Heart left ventricle (tissue), 16 donors: ENCODE results near the gene WWC1. TPM values are rescaled to one million over a fixed set of nuclear protein-coding genes. Genes with fewer than 3 reads are reported as not detected.

Source experiments
- ATAC-seq, 4 donors: fragments of 200-7000 bp; cut with Tn5 transposase; one replicate each; pipeline ENCODE4 v1.9.1; 2020 to 2022; ENCODE audit warnings: moderate library complexity in 4 of 4, mild to moderate bottlenecking in 3 of 4, moderate number of reproducible peaks in 1 of 4
- DNase-seq, 5 donors: peaks; one replicate each; pipeline ENCODE4 v3.0.0-alpha.2; 2020
- H3K27ac ChIP-seq, 12 donors: fragments of 200-600 bp; sonication (generic) in 4 of 12; one replicate each; pipeline versions ENCODE4 v1.5.0 to v1.8.0; 2016 to 2022; ENCODE audit warnings: mild to moderate bottlenecking in 2 of 12
- H3K27me3 ChIP-seq, 9 donors: fragments of 200-600 bp; sonication (generic) in 2 of 9; one replicate each; pipeline versions ENCODE4 v1.5.1 to v1.8.0; 2016 to 2022; ENCODE audit warnings: mild to moderate bottlenecking in 3 of 9
- H3K36me3 ChIP-seq, 9 donors: fragments of 200-600 bp; sonication (generic) in 2 of 9; one replicate each; pipeline versions ENCODE4 v1.5.0 to v1.8.0; 2018 to 2022; ENCODE audit warnings: mild to moderate bottlenecking in 2 of 9
- H3K4me1 ChIP-seq, 12 donors: fragments of 200-600 bp; sonication (generic) in 4 of 12; one replicate each; pipeline versions ENCODE4 v1.5.0 to v1.8.0; 2016 to 2022; ENCODE audit warnings: mild to moderate bottlenecking in 3 of 12
- H3K4me3 ChIP-seq, 12 donors: fragments of 200-600 bp; sonication (generic) in 4 of 12; one replicate each; pipeline versions ENCODE4 v1.5.0 to v1.8.0; 2017 to 2022; ENCODE audit warnings: mild to moderate bottlenecking in 9 of 12, moderate library complexity in 4 of 12
- H3K9me3 ChIP-seq, 12 donors: fragments of 200-600 bp; sonication (generic) in 4 of 12; one replicate each; pipeline versions ENCODE4 v1.5.0 to v1.8.0; 2016 to 2022; ENCODE audit warnings: mild to moderate bottlenecking in 1 of 12
- CTCF ChIP-seq, 12 donors: fragments of 200-600 bp; sonication (generic) in 4 of 12; IDR thresholded peaks; one replicate each; pipeline versions ENCODE4 v1.5.0 to v1.8.0; 2018 to 2022; ENCODE audit warnings: antibody characterized with exemption in 12 of 12, mild to moderate bottlenecking in 5 of 12
- POLR2A ChIP-seq, 2 donors: fragments of 450-650 bp; IDR thresholded peaks; one replicate each; pipeline ENCODE4 v1.6.1; 2017; ENCODE audit warnings: antibody characterized with exemption in 2 of 2, mild to moderate bottlenecking in 2 of 2, moderate library complexity in 2 of 2
- WGBS, 4 donors: extraction: QIAGEN DNeasy Blood & Tissue Kit in 2 of 4; methylation state at CpG; one replicate each; pipeline versions ENCODE4 v1.1.5 to v1.1.7; 2013 to 2018; 5-methylcytosine and 5-hydroxymethylcytosine counted together
- intact Hi-C, 10 donors: fragments of 100-400 bp; cut with DNase I; formaldehyde crosslinking; loops; one replicate each; pipeline versions ENCODE4 v1.11.1 to v1.14.2; 2022
- polyA plus RNA-seq, 2 donors: library from polyadenylated mRNA; stranded (reverse); fragments of 200-250 nt; gene quantifications; one replicate each; pipeline ENCODE4 v1.2.3, GENCODE V29; 2013
- total RNA-seq, 9 donors: library from RNA; depleted of rRNA in 2 of 9; stranded (reverse); fragments of >200 nt in 2 of 9; fragmentation: NEBNext Ultra II Directional in 3 of 9; extraction: Animal tissue kit (Norgen Biotek cat#: 25700) in 3 of 9; gene quantifications; one replicate each; pipeline versions ENCODE4 v1.1.0 to v1.2.4, GENCODE V29; 2016 to 2023
- donor health status: ischemic (EF 13 %, LVEDD 7.1; RV severe dilation, severe dysfunction).
- donor health status: healthy with polysubstance abuse.
- donor health status: DM: no; HTN: yes; CAD: no.
- donor health status: DM: no; HTN: no; CAD: no.
- donor health status: ischemic (EF 25% LVEDD 6.9; RV normal size, moderate dysfunction).
- donor health status: ischemic (EF 25% LVEDD 5.7; RV mildly dilated, moderate dysfunction).
- donor health status: healthy.
- donor health status: DM: yes; HTN: yes; CAD: no.
- donor health status: ischemic (EF 35%, LVEDD 5.7; RV mildly dilated, moderate dysfunction).
- donor health status: nonischemic (EF 11% LVEDD 7.7; RV severe dilation, severe dysfunction).
- donor health status: DM: yes; HTN: yes; CAD: no.
- donor health status: PGD.
- donor health status: ischemic (EF 29% LVEDD 5.4; RV normal size, mild dysfunction).
- donor health status: nonischemic (EF 23%, LVEDD 6.1; RV moderate dilation, normal function).

The WWC1 gene
- total and polyA plus RNA-seq, 11 donors: 0.23 to 21.5 (median 1.7) TPM

- 84 to 93% (median 88%) methylated on average over 9 of the region's 9 CpGs for WGBS, 4 donors
- Histone ChIP-seq H3K27ac (no peak overlapping the region), H3K4me1 (peaks cover 0 to 1% (median 0%) of the 10 kb centered on the region in 12 donors), H3K36me3 (no peaks in the 10 kb centered on the region), H3K27me3 (no peaks in the 10 kb centered on the region), H3K4me3 (no peak overlapping the region), H3K9me3 (no peaks in the 10 kb centered on the region)
- intact Hi-C loops: no loop called here
- no peak for ATAC-seq
- TF ChIP-seq CTCF (IDR thresholded peaks at IDR 0.05) (no peak), POLR2A (IDR thresholded peaks at IDR 0.05) (no peak)
- DNase-seq: no peak
Observed at GRCh38 chr5:168423478-168423877, 132.0 kb downstream of the WWC1 start.

GRCh38 chr5:168423971-168424370, 132.5 kb downstream of the WWC1 start:
- TF ChIP-seq CTCF (IDR thresholded peaks at IDR 0.05) (no peak), POLR2A (IDR thresholded peaks at IDR 0.05) (no peak)
- intact Hi-C loops: no loop called here
- ATAC-seq (no peak), DNase-seq (no peak)
- H3K4me3 ChIP-seq: no peak overlapping the region
- no peaks in the 10 kb centered on the region for H3K4me1 ChIP-seq
- 94 to 99% (median 95%) methylated on average over 4 of the region's 4 CpGs for WGBS, 4 donors
- H3K27me3 ChIP-seq: no peaks in the 10 kb centered on the region
- H3K36me3 ChIP-seq: no peaks in the 10 kb centered on the region
- no peak overlapping the region for H3K27ac ChIP-seq
- no peaks in the 10 kb centered on the region for H3K9me3 ChIP-seq

- ATAC-seq: no peak
- intact Hi-C loops: no loop called here
- DNase-seq: no peak
- TF ChIP-seq POLR2A (IDR thresholded peaks at IDR 0.05): no peak
- no peak for TF ChIP-seq CTCF (IDR thresholded peaks at IDR 0.05)
- no peaks in the 10 kb centered on the region for H3K9me3 ChIP-seq
- H3K27ac ChIP-seq: no peak overlapping the region
- H3K27me3 ChIP-seq: no peaks in the 10 kb centered on the region
- no peak overlapping the region for H3K4me3 ChIP-seq
- no peaks in the 10 kb centered on the region for H3K36me3 ChIP-seq
- H3K4me1 ChIP-seq: no peaks in the 10 kb centered on the region
- WGBS, 4 donors: 63 to 75% (median 72%) methylated on average over 3 of the region's 3 CpGs
Observed at GRCh38 chr5:168424594-168425323, 133.3 kb downstream of the WWC1 start.

- intact Hi-C loops: no loop called here
- no peak for TF ChIP-seq POLR2A (IDR thresholded peaks at IDR 0.05)
- no peak for TF ChIP-seq CTCF (IDR thresholded peaks at IDR 0.05)
- H3K4me3 ChIP-seq: no peak overlapping the region
- H3K9me3 ChIP-seq: no peaks in the 10 kb centered on the region
- H3K27ac ChIP-seq: no peak overlapping the region
- ATAC-seq (no peak), DNase-seq (no peak)
- H3K4me1 ChIP-seq: no peaks in the 10 kb centered on the region
- H3K27me3 ChIP-seq: no peaks in the 10 kb centered on the region
- 76 to 92% (median 85%) methylated on average over 14 to 17 of the region's 17 CpGs for WGBS, 4 donors
- no peaks in the 10 kb centered on the region for H3K36me3 ChIP-seq
Observed at GRCh38 chr5:168426007-168426863, 134.8 kb downstream of the WWC1 start.
